GM13976 (cell line): ENCODE measurements around the gene FAM210A.
A peak's percentile ranks its signal among the peaks of the same experiment; 100 is the strongest.

ENCODE experiments used
- DNase-seq: peaks from one replicate; pipeline ENCODE4 v3.0.0; 2012; ENCODE audit warnings: low spot score
- in situ Hi-C: fragments of 300-500 bp; cut with MboI; formaldehyde crosslinking; loops from one replicate; pipeline ENCODE4 v1.12.0; 2022; ENCODE audit warnings: low sequenced_read_pairs, mixed read lengths, inconsistent platforms; ENCODE audit not compliant: unreplicated experiment
- TF ChIP-seq, protein P1 (sequence below): IDR thresholded peaks from 2 replicates; pipeline ENCODE4 v1.5.1; 2012; ENCODE audit warnings: borderline replicate concordance, mild to moderate bottlenecking; ENCODE audit not compliant: insufficient read depth; ENCODE audit errors: extremely low read depth, missing control alignments, control extremely low read depth

Gene FAM210A

GRCh38 chr18:13726232-13726971 lies at the start of gene FAM210A, which contains the start of gene RNMT:
Gene FAM210A, minus strand, starts transcription at chr18:13726558. Its CDS starts 44,481 bp downstream, at chr18:13682077.
Gene RNMT, plus strand, starts transcription at chr18:13726673. Its CDS starts 4,845 bp downstream, at chr18:13731518.
- TF ChIP-seq, protein P1, sequence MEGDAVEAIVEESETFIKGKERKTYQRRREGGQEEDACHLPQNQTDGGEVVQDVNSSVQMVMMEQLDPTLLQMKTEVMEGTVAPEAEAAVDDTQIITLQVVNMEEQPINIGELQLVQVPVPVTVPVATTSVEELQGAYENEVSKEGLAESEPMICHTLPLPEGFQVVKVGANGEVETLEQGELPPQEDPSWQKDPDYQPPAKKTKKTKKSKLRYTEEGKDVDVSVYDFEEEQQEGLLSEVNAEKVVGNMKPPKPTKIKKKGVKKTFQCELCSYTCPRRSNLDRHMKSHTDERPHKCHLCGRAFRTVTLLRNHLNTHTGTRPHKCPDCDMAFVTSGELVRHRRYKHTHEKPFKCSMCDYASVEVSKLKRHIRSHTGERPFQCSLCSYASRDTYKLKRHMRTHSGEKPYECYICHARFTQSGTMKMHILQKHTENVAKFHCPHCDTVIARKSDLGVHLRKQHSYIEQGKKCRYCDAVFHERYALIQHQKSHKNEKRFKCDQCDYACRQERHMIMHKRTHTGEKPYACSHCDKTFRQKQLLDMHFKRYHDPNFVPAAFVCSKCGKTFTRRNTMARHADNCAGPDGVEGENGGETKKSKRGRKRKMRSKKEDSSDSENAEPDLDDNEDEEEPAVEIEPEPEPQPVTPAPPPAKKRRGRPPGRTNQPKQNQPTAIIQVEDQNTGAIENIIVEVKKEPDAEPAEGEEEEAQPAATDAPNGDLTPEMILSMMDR: peak; percentile 32
- DNase-seq: peak; percentile 95
- in situ Hi-C loops: no loop called here

DNA sequence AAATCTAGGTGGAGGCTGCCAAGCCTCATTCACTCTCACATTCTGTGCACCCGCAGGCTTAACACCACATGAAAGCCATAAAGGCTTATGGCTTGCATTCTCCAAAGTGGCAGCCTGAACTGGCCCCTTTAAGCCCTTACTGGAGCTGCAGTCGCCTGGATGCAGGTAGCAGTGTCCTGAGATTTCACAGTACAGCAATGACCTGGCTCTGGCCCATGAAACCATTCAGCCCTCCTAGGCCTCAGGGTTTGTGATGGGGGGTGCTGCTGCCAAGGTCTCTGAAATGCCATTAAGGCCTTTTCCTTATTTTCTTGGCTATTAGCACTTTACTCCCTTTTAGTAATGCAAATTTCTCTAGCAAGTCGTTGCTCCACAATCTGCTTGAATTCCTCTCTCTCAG lies 48.7 kb upstream of the FAM210A start:
- TF ChIP-seq, protein P1: no peak
- DNase-seq: no peak
- in situ Hi-C loops: no loop called here

DNA sequence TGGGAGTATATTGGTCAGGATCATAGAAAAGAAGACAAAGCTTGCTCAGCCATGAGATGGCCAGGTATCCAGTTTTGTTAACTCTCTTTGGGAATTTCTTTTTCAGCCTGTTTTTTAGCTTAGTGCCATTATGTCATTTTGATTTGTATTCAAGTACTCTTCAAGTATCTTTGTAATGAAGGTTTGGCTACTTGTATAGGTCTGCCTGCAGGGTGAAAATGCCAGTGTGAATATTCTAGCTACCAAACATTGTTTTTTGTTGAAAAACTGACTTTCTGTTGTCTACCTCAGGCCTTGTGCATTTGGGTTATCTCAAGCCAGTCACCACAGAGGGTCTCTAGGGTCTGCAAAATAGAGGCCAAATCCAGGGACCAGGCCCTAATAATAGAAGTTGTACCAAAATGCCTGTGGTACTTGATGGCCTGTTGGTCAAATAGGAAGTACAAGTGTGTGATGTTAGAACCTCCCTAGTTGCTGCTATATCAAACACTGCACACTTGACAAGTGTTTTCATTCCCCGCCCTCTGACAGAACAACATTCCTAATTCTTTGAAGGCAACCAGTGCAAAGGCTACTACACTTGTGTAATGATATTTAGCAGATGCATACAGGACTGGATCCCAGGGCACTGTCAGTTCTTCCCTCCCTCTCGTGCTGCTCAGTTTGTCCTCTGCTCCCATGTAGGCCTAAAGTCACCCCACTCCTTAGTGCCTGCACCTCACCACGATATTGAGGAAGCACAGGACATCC lies 36.5 kb upstream of the FAM210A start:
- in situ Hi-C loops: loop anchor here (25.0 kb wide), 1 partner anchor 551 kb away; the partner anchor contains the start of gene LDLRAD4
- TF ChIP-seq, protein P1: no peak
- no peak for DNase-seq

- in situ Hi-C loops: loop anchor here (25.0 kb wide), 1 partner anchor 548 kb away; the partner anchor contains the start of gene LDLRAD4
Measured at GRCh38 chr18:13760047-13760446, 33.7 kb upstream of the FAM210A start.

DNA sequence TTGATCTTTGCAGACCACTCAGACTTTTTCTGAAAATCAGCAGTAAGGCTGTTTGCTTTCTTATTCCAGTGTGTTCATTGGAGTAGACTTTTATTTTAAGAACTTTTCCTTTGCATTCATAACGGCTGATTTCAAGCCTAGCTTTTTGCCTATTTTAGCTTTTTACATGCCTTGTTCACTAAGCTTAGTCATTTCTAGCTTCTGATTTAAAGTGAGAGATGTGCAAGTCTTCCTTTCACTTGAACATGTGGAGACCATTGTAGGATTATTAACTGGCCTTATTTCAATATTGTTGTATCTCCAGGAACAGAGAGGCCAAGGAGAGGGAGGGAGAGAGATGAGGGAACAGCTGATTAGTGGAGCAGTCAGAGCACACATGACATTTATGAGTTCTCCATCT lies 32.3 kb upstream of the FAM210A start:
- no peak for DNase-seq
- TF ChIP-seq, protein P1: no peak
- in situ Hi-C loops: loop anchor here (25.0 kb wide), 1 partner anchor 546 kb away; the partner anchor contains the start of gene LDLRAD4

More at GRCh38 chr18:13760047-13760446, 33.7 kb upstream of the FAM210A start:
- TF ChIP-seq, protein P1: no peak
- DNase-seq: no peak

GRCh38 chr18:13756671-13757070 lies 30.3 kb upstream of the FAM210A start:
- TF ChIP-seq, protein P1: no peak
- in situ Hi-C loops: loop anchor here (25.0 kb wide), 1 partner anchor 544 kb away; the partner anchor contains the start of gene LDLRAD4
- DNase-seq: no peak
